Hematopoietic multipotent progenitor cell (in vitro differentiated cells): ENCODE results near the gene BRS3. TPM values are rescaled to one million over a fixed set of nuclear protein-coding genes. Genes with fewer than 3 reads are reported as not detected.
"Not testable (repeated sequence)": the region's sequence is repeated elsewhere in the genome, so short reads cannot be mapped to it uniquely, and the experiment has no call there.

Source experiments
- DNase-seq, 3 donors: peaks; one replicate each; pipeline ENCODE4 v3.0.0-alpha.2; 2011 to 2015; ENCODE audit warnings: low read depth in 2 of 3, low spot score in 2 of 3
- total RNA-seq: library from RNA; depleted of rRNA; stranded (reverse); fragments of >200 nt; gene quantifications from one replicate; pipeline ENCODE4 v1.2.3, GENCODE V29; 2012

Gene BRS3
- total RNA-seq = not detected

DNA sequence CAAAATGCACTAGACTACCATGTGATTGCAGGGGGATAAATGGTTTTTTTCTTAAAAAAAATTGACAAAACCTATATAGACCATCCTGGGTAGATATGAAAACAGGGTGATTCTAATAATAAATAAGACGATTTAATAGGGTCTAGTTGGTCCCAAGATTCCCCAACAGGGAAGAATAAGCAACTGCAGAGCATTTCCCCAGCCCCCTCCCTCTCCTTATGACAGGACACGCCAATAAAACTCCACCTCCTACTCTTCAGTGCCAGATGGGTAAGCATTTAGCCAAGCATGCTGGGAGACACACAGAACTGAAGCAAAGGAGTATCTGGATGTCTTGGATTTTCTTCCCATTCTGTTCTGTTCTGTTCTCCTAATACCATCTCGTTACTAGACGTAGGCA is at the start of gene BRS3:
Gene BRS3, plus strand, starts transcription at position 301 of the 400 bp plus-strand sequence. CDS start 168 bp downstream, outside the sequence.
- DNase-seq = no peak

DNA sequence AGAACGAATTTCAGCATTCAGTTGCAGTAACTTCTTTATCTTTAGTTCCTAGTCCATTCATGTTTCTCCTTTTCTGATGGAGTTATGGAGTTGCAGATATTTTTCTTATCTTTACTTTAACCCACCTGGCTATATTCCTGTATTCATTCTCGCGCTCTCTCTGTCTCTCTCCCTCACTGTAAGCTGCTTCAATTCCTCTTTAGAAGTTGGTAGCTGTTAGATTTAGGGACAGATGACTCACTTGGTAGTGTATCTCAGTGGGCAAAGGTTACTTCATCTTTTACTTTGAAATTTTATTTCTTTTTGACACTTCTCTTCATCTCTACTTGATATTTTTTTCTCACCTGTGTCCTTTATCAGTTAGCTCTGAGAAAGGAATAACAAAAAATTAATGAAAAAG is 49.6 kb upstream of the BRS3 start:
- DNase-seq = no peak

DNA sequence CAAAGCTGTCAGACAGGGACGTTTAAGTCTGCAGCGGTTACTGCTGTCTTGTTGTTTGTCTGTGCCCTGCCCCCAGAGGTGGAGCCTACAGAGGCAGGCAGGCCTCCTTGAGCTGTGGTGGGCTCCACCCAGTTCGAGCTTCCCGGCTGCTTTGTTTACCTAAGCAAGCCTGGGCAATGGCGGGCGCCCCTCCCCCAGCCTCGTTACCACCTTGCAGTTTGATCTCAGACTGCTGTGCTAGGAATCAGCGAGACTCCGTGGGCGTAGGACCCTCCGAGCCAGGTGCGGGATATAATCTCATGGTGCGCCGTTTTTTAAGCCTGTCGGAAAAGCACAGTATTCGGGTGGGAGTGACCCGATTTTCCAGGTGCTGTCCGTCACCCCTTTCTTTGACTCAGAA is 42.1 kb upstream of the BRS3 start:
- DNase-seq = not testable (repeated sequence)

DNA sequence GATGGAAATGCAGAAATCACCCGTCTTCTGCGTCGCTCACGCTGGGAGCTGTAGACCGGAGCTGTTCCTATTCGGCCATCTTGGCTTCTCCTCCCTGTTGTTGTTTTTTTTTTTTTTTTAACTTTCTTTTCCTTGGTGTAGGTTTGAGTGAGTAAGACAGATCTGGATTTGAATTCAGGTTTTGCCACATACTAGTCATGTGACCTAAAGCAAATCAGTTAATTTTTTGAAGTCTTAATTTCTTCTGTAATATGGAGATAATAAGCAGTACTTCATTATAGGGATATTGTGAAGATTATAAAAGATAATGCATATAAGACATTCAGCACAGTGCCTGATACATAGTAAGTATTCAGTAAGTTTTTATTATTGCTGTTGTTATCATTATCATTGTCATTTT is 41.5 kb upstream of the BRS3 start:
- DNase-seq = no peak

GRCh38 chrX:136447308-136447707 is 40.4 kb upstream of the BRS3 start:
- DNase-seq = no peak

DNA sequence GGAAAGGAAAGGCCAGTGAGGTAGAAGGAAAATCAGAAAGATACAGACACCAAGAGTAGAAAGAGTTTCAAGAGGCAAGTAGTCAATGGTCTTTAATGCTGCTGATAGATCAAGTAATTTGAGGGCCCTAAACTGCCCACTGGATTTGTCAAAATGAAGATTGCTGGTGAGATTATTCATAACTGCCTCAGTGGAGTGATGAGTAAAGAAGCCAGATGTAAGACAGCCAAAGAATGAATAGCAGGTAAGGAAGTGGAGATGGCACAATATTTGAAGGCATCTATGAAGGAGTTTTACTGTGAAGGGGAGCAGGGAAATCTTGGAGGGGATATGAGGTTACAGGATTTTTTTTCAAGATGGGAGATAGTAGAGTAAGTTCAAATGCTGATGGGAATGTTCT is 39.8 kb upstream of the BRS3 start:
- no peak for DNase-seq

GRCh38 chrX:136450050-136450830 is 37.5 kb upstream of the BRS3 start:
- DNase-seq = no peak

- DNase-seq = no peak
These were observed 35.1 kb upstream of the BRS3 start for GRCh38 chrX:136452614-136453013.

DNA sequence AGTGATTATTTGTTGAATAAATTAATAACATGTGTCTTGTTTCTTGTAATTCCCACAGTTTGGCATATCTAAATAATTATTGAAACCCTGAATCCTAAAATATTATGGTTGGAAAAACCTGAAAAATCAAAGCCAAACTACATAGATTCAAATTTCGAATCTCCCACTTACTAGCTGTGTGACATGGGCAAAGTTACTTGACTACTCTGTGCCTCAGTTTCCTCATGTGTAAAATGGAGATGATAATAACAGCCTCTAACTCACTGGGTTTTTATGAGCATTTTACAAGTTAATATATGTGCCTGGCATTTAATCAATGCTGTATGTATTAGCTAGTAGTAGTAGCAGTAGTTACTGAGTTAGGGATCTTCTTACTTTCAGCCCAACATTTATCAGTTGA is 34.6 kb upstream of the BRS3 start:
- no peak for DNase-seq

- DNase-seq = no peak
These were observed 34.0 kb upstream of the BRS3 start for GRCh38 chrX:136453771-136454170.

GRCh38 chrX:136456133-136456532 is 31.6 kb upstream of the BRS3 start:
- DNase-seq = no peak

DNA sequence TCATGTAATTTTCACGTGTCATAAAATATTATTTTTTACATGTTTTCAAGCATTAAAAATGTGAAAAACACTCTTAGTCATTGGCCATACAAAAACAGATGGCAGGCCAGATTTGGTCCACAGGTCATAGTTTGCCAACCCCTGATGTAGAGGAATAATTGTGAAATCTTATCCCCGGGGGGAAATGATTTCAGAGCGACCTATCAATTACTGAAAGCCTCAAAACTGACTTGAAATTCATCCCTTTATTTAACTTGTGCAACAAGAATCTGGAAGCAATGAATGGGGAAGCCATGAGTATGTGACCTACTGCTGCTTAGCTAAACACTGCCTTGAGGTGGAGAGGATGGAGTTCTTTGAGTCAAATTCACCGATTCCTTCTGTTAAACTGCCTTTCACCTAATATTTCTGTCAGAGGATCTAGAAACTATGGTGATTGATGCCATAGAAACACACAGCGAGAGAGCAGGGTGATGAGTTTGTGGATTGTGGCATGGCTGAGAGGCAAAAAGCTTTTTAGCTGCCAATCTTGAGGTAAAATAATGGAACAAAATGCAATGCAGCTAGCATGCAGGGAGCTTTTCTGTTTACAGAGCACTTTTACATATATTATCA is 30.3 kb upstream of the BRS3 start:
- DNase-seq = no peak

- DNase-seq = no peak
These were observed 23.2 kb upstream of the BRS3 start for GRCh38 chrX:136464589-136464988.

DNA sequence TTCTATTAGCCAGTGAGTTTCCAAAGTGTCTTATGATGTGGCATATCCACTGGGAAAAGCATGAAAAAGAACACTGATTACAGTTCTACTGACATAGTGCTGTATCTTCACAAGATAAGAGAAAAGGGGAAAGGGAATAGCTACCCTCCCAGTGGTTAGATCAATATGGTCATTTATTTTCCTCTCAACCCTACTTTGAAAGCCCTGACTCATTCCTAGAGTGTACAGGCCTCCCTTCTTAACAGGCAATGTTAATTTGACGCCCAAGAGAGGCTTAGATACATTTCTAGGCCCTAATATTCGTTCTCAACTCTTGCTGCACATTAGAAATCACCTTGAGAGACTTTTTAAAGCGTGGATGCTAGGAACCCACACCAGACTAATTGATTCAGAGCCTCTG is 20.4 kb upstream of the BRS3 start:
- no peak for DNase-seq

DNA sequence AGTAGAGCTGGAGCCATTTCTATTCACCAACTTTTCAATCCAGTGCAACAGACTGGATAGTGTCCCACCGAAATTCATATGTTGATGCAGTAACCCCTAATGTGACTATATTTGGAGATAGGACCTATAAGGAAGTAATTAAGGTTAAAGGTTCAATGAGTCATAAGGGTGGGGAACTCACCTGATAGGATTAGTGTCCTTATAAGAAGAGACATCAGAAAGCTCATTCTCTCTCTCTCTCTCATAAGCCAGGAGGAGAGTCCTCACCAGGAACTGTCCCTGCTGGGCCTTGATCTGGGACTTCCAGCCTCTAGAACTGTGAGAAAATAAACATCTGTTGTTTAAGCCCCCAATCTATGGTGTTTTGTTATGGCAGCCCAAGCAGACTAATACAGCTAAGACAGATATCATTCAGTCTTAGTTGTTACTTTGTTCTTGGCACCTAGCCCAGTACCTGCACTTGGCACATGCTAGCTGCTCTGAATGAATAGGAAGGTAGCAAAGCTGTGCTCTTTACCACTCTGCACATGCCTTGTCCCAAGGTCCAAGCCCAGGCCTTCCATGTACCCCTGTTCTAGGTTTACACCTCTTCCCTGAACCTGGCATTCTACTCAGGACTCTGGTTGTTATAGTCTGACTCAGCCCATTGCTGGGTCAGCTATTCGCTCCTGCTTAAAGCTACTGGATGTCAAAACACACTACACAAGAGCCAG is 19.2 kb upstream of the BRS3 start:
- DNase-seq = no peak

DNA sequence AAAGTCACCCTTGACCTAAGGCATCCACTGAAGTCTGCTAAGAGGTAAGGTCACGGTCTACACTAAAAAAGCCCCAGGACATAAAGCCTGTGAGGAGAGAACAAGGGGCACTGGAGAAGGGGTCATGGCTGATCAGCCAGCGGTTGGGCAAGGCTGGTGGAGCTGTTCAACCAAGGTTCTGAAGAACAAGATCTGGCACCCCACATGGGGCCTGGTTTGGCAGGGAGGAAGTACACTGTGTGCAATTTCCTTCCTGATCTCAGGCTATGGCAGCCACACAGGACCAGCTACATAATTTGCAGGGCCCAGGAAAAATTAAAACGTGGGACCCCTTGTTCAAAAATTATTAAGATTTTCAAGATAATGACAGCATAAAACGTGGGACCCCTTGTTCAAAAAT is 14.1 kb upstream of the BRS3 start:
- no peak for DNase-seq

DNA sequence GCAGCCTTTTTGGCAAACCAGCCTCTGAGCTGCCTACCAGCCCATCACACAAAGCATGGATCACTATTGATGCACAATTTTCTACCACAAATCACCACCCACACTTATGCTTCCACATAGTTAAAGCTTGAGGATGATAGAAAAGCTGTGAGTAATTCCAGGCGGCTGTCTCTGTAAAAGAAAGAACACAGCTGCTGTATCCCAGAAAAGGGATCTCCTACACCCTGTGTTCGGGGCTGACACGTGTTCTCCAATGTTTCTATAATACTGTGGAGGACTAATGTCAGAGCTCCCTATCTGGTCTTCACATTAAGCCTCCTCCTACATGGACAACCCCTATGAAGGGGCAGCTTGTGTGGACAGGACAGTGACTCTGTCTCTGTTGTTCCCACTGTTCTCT is 12.5 kb upstream of the BRS3 start:
- no peak for DNase-seq

DNA sequence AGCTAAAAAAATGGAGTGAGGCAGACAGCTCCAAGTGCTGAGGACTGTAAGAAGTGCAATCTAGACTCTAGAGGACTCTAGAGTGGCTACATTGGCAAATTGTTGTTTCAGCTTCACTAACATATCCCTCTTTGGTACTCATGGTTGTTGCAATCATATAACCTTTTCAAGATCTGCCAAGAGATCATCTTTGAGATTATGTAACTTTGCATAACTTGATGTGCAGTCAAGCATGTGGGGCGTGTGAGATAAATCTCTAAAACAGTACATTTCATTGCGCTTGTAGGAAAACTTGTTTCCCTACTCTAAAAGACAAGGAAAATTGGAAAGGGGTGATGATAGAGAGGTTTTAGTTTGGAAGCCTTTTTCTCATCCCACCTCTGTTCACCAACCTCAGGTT is 11.2 kb upstream of the BRS3 start:
- no peak for DNase-seq

DNA sequence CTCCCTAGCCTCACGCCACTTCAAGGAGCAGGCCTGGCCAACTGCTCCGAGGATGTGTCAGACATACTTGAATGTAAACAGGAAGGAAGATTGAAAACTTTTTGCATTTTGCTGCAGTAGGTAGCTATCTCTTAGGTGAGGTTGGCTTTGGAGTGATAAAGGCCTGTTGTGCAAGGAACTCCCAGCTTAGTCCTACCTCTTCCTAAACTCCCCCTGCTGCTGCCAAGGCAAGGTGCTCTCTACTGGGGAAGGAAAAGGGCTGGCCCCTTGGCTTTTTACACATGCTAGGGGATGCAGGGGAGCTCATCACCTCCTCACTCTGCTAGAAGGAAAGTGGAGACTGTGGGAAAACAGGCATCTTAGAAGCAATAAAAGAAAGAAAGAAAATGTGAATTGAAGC is 10.7 kb upstream of the BRS3 start:
- DNase-seq = no peak

DNA sequence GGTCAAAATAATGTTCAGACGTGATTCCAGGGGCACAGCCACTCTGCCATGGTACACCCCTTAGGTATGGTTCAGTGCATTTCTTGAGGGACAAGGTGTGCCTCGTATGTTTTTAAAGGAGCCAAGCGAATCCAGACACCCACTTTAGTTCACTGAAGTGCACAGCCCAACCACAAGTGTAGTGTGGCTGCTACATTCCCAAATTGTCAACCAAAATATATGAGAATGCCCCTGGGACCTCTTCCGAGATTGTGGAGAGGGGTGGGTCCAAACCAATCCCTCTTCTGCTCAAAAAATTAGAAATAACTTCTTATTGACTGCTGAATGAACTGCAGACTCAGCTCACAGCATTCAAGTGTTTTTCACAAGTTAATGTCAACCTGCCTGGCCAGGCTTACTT is 7.4 kb upstream of the BRS3 start:
- no peak for DNase-seq

DNA sequence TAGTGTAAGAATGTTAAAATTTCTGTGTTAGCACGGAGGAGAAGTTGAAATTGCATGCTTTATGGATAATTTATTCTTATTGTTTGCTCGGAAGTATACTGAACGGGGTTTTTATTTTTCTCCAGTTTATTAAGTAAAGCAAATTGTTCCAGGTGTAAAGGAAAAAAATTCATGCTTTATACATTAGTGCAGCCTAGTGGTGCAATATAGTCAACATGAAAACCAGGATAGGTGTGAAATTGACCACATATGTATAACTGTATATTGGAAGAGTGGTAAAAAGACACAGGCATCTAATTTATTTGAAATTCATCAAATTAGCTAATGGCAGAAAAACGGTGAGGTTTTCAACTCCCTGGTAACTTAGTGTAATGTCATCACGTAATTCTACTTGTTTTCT is 959 bp downstream of the BRS3 start:
- DNase-seq = no peak

DNA sequence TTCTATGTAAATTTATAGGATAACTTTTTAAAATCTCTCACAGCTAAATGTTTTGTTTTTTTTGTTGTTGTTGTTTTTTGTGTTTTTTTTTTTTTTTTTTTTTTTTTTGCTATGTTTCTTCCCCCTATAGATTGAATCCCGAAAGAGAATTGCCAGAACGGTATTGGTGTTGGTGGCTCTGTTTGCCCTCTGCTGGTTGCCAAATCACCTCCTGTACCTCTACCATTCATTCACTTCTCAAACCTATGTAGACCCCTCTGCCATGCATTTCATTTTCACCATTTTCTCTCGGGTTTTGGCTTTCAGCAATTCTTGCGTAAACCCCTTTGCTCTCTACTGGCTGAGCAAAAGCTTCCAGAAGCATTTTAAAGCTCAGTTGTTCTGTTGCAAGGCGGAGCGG is 4.1 kb downstream of the BRS3 start:
- no peak for DNase-seq
